A673 (cell line): Measurements from ENCODE around the gene UGGT2. TPM values are rescaled to one million over a fixed set of nuclear protein-coding genes. Genes with fewer than 3 reads are reported as not detected.

Source experiments
- Bru-seq: library from RNA; stranded (reverse); fragments of 400-500 nt; gene quantifications from one replicate; lab custom pipeline; 2021; lab: Mats Ljungman, UMichigan
- BruChase-seq, 2 experiments: library from RNA; stranded (reverse); fragments of 400-500 nt; gene quantifications; one replicate each; lab custom pipeline; 2021; lab: Mats Ljungman, UMichigan
- BruUV-seq: library from RNA; stranded (reverse); fragments of 400-500 nt; replicated peaks from 2 replicates; lab custom pipeline; 2021; lab: Mats Ljungman, UMichigan
- CTCF ChIA-PET: fragments of 300-600 bp; sonication (Branson Sonifier 250); formaldehyde crosslinking; loops from one replicate; lab custom pipeline; 2022; ENCODE audit warnings: antibody characterized with exemption; lab: Charles Lee
- POLR2A ChIA-PET: fragments of 300-600 bp; sonication (Branson Sonifier 250); formaldehyde crosslinking; loops from one replicate; lab custom pipeline; 2022; ENCODE audit warnings: antibody characterized with exemption; ENCODE audit not compliant: low non-redundant PET; lab: Charles Lee
- DNase-seq: peaks from one replicate; pipeline ENCODE4 v3.0.0-alpha.2; 2015; ENCODE audit warnings: low spot score
- H3K27ac ChIP-seq: fragments of 200-600 bp; sonication (generic); 2 replicates; pipeline ENCODE4 v1.5.1; 2016; ENCODE audit warnings: mixed run types, low read depth, mild to moderate bottlenecking, mixed read lengths, antibody characterized with exemption, low read length; ENCODE audit not compliant: poor library complexity, severe bottlenecking
- H3K27me3 ChIP-seq: fragments of 200-600 bp; sonication (generic); replicated peaks from 2 replicates; pipeline ENCODE4 v1.6.1; 2017; ENCODE audit warnings: mixed run types, low read depth, mild to moderate bottlenecking, mixed read lengths, antibody characterized with exemption, low read length; ENCODE audit not compliant: insufficient read depth, poor library complexity
- H3K36me3 ChIP-seq: fragments of 200-600 bp; sonication (generic); 2 replicates; pipeline ENCODE4 v1.6.1; 2016; ENCODE audit warnings: mixed run types, mild to moderate bottlenecking, mixed read lengths, antibody characterized with exemption, low read length; ENCODE audit not compliant: insufficient read depth, poor library complexity, severe bottlenecking
- H3K4me1 ChIP-seq: fragments of 200-600 bp; sonication (generic); 2 replicates; pipeline ENCODE4 v1.6.1; 2017; ENCODE audit warnings: mixed run types, mild to moderate bottlenecking, mixed read lengths, antibody characterized with exemption, low read length; ENCODE audit not compliant: insufficient read depth, poor library complexity, severe bottlenecking
- H3K4me3 ChIP-seq: fragments of 200-600 bp; sonication (generic); 2 replicates; pipeline ENCODE4 v1.5.1; 2016; ENCODE audit warnings: low read depth, mixed run types, mild to moderate bottlenecking, mixed read lengths, low read length; ENCODE audit not compliant: poor library complexity, severe bottlenecking
- H3K9me3 ChIP-seq: fragments of 200-600 bp; sonication (generic); 2 replicates; pipeline ENCODE4 v1.6.1; 2016; ENCODE audit warnings: mixed run types, low read depth, mild to moderate bottlenecking, mixed read lengths, antibody characterized with exemption, low read length; ENCODE audit not compliant: poor library complexity, severe bottlenecking
- EZH2 ChIP-seq: fragments of 200-600 bp; sonication (generic); IDR thresholded peaks from 2 replicates; pipeline ENCODE4 v1.6.1; 2017; ENCODE audit warnings: borderline replicate concordance, low read depth, mild to moderate bottlenecking, mixed read lengths, antibody characterized with exemption, low read length; ENCODE audit not compliant: poor library complexity, severe bottlenecking
- intact Hi-C: fragments of 100-400 bp; cut with micrococcal nuclease; formaldehyde crosslinking; loops from one replicate; pipeline ENCODE4 v1.10.0; 2022; ENCODE audit not compliant: unreplicated experiment
- long read RNA-seq: library from polyadenylated mRNA; stranded (forward); transcript quantifications from one replicate; pipeline ENCODE4 v2.0.0, GENCODE V29; 2022
- total RNA-seq: library from RNA; stranded (reverse); gene quantifications from 2 replicates; pipeline ENCODE4 v1.2.3, GENCODE V29; 2021
- TF ChIP-seq, protein P1 (sequence below): fragments of 300-800, 200-600 bp; sonication (generic); conservative IDR thresholded peaks from 2 replicates; pipeline ENCODE4 v1.5.1; 2017; ENCODE audit warnings: low read depth, mild to moderate bottlenecking, antibody characterized with exemption, low read length, moderate library complexity, mixed read lengths

UGGT2 gene
- total RNA-seq (10.1 and 12.9 TPM in 2 replicates), Bru-seq, nascent RNA (percentile 62 among the genes with signal in this experiment), BruChase-seq, experiment 1, labeled RNA remaining after a 2-hour chase (percentile 65 among the genes with signal in this experiment), BruChase-seq, experiment 2, labeled RNA remaining after a 6-hour chase (percentile 48 among the genes with signal in this experiment)
- long read RNA-seq, full-length matches to known transcripts = 10 of 26 reads
- long read RNA-seq, partial matches to known transcripts = 7 of 26 reads
- long read RNA-seq, other reads (novel, unspliced or antisense) = 9 of 26 reads

DNA sequence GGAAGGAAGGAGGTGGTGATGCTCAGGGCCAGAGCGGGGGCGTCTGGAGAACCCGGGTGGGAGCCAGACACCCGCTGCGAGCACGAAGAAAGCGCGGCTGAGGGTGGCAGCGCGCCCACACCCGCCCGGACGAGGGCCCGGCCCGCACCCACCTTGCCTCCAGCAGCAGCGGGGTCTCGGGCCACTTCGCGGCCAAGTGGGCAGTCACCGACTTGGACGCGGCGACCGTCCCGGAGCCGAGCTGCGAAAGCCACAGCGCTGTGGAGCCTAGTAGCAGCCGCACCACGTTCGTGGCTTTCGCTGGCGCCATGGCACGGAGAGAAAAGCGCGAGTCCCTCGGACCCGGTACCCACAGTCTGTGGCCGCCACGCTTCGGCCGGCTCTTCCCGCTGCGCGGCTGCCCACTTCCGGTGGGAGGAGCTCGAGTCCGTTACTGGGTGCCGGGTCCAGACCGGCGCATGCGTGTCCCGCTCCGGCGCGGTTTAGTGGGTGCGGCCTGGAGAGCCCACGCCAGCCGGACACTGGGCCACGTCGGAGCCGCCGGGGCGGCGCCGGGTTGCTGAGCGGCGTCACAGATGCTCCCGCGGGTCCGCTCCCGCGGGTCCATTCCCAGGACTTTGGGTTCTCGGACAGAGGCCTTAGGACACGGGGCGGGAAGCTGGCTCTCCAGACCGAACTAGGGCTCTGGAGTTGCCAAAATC, at the start of gene UGGT2:
TSS of gene UGGT2 (minus strand) at position 399 of the 701 bp plus-strand sequence. CDS start at position 310, 89 bp downstream.
- POLR2A ChIA-PET = no interaction called here
- BruUV-seq = no TSS peak
- intact Hi-C loops = no loop called here

DNA sequence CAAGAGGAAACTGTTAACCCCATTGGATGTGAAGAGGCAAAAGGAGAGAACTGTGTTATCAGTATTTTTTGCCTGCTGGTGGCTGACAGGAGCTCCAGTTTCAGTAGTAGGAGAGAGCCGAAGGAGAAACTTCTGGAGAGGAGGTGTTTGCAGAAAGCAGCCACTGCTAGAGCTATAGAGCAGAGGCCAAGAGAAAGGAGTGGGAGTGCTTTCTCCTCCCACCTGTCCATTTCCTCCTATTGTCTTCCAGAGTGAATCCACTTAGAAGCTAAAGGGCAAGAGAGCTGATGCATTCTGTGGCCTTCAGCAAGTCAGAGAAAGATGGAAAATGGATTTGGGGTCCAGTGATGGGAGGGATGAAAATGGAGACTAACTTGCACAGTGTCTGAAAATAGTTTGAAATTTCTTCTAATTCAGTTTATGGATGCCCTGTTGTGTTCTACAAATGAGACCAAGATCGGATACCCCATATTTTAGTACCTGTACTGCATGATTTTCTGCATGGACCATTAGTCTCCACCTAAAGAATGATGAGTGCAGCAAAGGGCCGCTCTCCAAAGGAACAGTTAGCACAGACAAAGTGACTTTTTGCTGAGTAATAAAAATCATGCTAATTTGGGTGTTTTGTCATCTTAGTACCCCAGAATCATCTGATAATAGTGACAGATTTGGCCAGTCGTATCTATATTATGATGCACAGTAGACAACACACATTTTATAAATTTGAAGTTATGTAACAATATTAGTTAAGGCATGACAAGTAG, 47.4 kb upstream of the UGGT2 start:
- Histone ChIP-seq H3K27ac (no peak overlapping the region), H3K27me3 (peaks cover 23% of the 10 kb centered on the region), H3K9me3 (no peaks in the 10 kb centered on the region), H3K36me3 (no peaks in the 10 kb centered on the region), H3K4me1 (no peaks in the 10 kb centered on the region), H3K4me3 (no peak overlapping the region)
- ChIA-PET CTCF (no interaction called here), POLR2A (no interaction called here)
- intact Hi-C loops = no loop called here
- no peak for DNase-seq
- TF ChIP-seq, protein P1, sequence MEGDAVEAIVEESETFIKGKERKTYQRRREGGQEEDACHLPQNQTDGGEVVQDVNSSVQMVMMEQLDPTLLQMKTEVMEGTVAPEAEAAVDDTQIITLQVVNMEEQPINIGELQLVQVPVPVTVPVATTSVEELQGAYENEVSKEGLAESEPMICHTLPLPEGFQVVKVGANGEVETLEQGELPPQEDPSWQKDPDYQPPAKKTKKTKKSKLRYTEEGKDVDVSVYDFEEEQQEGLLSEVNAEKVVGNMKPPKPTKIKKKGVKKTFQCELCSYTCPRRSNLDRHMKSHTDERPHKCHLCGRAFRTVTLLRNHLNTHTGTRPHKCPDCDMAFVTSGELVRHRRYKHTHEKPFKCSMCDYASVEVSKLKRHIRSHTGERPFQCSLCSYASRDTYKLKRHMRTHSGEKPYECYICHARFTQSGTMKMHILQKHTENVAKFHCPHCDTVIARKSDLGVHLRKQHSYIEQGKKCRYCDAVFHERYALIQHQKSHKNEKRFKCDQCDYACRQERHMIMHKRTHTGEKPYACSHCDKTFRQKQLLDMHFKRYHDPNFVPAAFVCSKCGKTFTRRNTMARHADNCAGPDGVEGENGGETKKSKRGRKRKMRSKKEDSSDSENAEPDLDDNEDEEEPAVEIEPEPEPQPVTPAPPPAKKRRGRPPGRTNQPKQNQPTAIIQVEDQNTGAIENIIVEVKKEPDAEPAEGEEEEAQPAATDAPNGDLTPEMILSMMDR = no peak
- TF ChIP-seq EZH2 = no peak
- no TSS peak for BruUV-seq

More for the DNA sequence above, at the start of gene UGGT2:
- Histone ChIP-seq H3K27me3 (no peaks in the 10 kb centered on the region), H3K4me1 (no peaks in the 10 kb centered on the region), H3K4me3 (peak within 1 kb of the TSS; percentile 74), H3K27ac (peak within 1 kb of the TSS; percentile 38), H3K36me3 (no peaks in the 10 kb centered on the region), H3K9me3 (no peaks in the 10 kb centered on the region)
- CTCF ChIA-PET = no interaction called here
- DNase-seq = peak; percentile 77
- TF ChIP-seq, protein P1 = no peak
- TF ChIP-seq EZH2 = no peak

- no peak overlapping the region for H3K4me3 ChIP-seq
- no peak for TF ChIP-seq EZH2
- TF ChIP-seq, protein P1 = no peak
- intact Hi-C loops = no loop called here
- no TSS peak for BruUV-seq
- no peaks in the 10 kb centered on the region for H3K9me3 ChIP-seq
- CTCF ChIA-PET = no interaction called here
- H3K27ac ChIP-seq = no peak overlapping the region
- H3K4me1 ChIP-seq = no peaks in the 10 kb centered on the region
- no peaks in the 10 kb centered on the region for H3K36me3 ChIP-seq
- H3K27me3 ChIP-seq = peaks cover 71% of the 10 kb centered on the region
- POLR2A ChIA-PET = no interaction called here
- no peak for DNase-seq
Observed at GRCh38 chr13:96093296-96094006, 40.2 kb upstream of the UGGT2 start.
